Measurements from ENCODE around the gene MTX1.
"Not testable (repeated sequence)": the region's sequence is repeated elsewhere in the genome, so short reads cannot be mapped to it uniquely, and the experiment has no call there.

The MTX1 gene

GRCh38 chr1:155207806-155208540 lies 522 bp upstream of the MTX1 start, which contains the start of gene THBS3:
TSS of gene THBS3 (minus strand) at chr1:155207897. CDS start at chr1:155207876, 21 bp downstream.
- DNase-seq (ENCODE audit: low spot score), result no peak

GRCh38 chr1:155209312-155209721 lies 822 bp downstream of the MTX1 start:
- no peak for DNase-seq (ENCODE audit: low spot score)

- no peak for DNase-seq (ENCODE audit: low spot score)
These were observed 2.0 kb downstream of the MTX1 start for GRCh38 chr1:155210314-155211104.

- not testable (repeated sequence) for DNase-seq (ENCODE audit: low spot score)
These were observed 3.0 kb downstream of the MTX1 start for GRCh38 chr1:155211381-155212050.

- DNase-seq (ENCODE audit: low spot score), result not testable (repeated sequence)
These were observed 3.6 kb downstream of the MTX1 start for GRCh38 chr1:155212051-155212440.

- DNase-seq (ENCODE audit: low spot score), result not testable (repeated sequence)
These were observed 6.2 kb downstream of the MTX1 start for GRCh38 chr1:155214702-155215101.

GRCh38 chr1:155218854-155219591 lies 10.5 kb downstream of the MTX1 start:
- DNase-seq (ENCODE audit: low spot score), result peak; percentile 75

GRCh38 chr1:155219592-155220031 lies 11.1 kb downstream of the MTX1 start:
- peak; percentile 51 for DNase-seq (ENCODE audit: low spot score)

- not testable (repeated sequence) for DNase-seq (ENCODE audit: low spot score)
These were observed 11.9 kb downstream of the MTX1 start for GRCh38 chr1:155220211-155220965.

GRCh38 chr1:155223047-155223446 lies 14.6 kb downstream of the MTX1 start:
- no peak for DNase-seq (ENCODE audit: low spot score)

- not testable (repeated sequence) for DNase-seq (ENCODE audit: low spot score)
These were observed 16.9 kb downstream of the MTX1 start for GRCh38 chr1:155225404-155225759.

GRCh38 chr1:155226188-155226909 lies 17.9 kb downstream of the MTX1 start:
- DNase-seq (ENCODE audit: low spot score), result peak; percentile 68

GRCh38 chr1:155226910-155227260 lies 18.4 kb downstream of the MTX1 start:
- DNase-seq (ENCODE audit: low spot score), result peak; percentile 62

GRCh38 chr1:155227261-155228095 lies 19.0 kb downstream of the MTX1 start:
- peak; percentile 100 for DNase-seq (ENCODE audit: low spot score)

GRCh38 chr1:155228096-155228427 lies 19.6 kb downstream of the MTX1 start:
- no peak for DNase-seq (ENCODE audit: low spot score)

- not testable (repeated sequence) for DNase-seq (ENCODE audit: low spot score)
These were observed 22.8 kb downstream of the MTX1 start for GRCh38 chr1:155231302-155231701.

GRCh38 chr1:155232001-155232978 lies 23.8 kb downstream of the MTX1 start:
- DNase-seq (ENCODE audit: low spot score), result not testable (repeated sequence)

- not testable (repeated sequence) for DNase-seq (ENCODE audit: low spot score)
These were observed 25.0 kb downstream of the MTX1 start for GRCh38 chr1:155233502-155233901.
